H1 (cell line): ENCODE results near the gene AADAC.

Experiments used
- EP300 ChIP-seq, 2 experiments: IDR thresholded peaks; 1 replicate in 1 of 2; 2 replicates in 1 of 2; pipeline ENCODE4 v1.6.1; 2011 to 2012; ENCODE audit warnings: low read depth in 2 of 2, low read length in 2 of 2, mild to moderate bottlenecking in 2 of 2, borderline replicate concordance in 1 of 2, inconsistent platforms in 1 of 2, moderate library complexity in 1 of 2
- EZH2 ChIP-seq: fragments of 200-600 bp; sonication (generic); IDR thresholded peaks from 2 replicates; pipeline ENCODE4 v1.7.1; 2012; ENCODE audit warnings: low read depth, mild to moderate bottlenecking, moderate library complexity, low read length, inconsistent platforms; ENCODE audit not compliant: severe bottlenecking
- POLR2A ChIP-seq, 2 experiments: IDR thresholded peaks; 1 replicate in 1 of 2; 2 replicates in 1 of 2; pipeline ENCODE4 v1.6.1; 2011; ENCODE audit warnings: low read depth in 2 of 2, low read length in 2 of 2, mild to moderate bottlenecking in 2 of 2; ENCODE audit errors: control extremely low read depth in 1 of 2
- POLR2AphosphoS5 ChIP-seq: IDR thresholded peaks from 2 replicates; pipeline ENCODE4 v1.6.1; 2011; ENCODE audit warnings: low read depth, low read length
- RAD21 ChIP-seq, 2 experiments: IDR thresholded peaks in 1 of 2; conservative IDR thresholded peaks in 1 of 2; 2 replicates each; pipeline ENCODE4 v1.6.1; 2011; ENCODE audit warnings: low read depth in 2 of 2, low read length in 2 of 2, improper control_type of control experiment in 1 of 2, inconsistent platforms in 1 of 2, mild to moderate bottlenecking in 1 of 2, moderate library complexity in 1 of 2
- RFX5 ChIP-seq: IDR thresholded peaks from 2 replicates; pipeline ENCODE4 v1.6.1; 2011; ENCODE audit warnings: low read depth, low read length, improper control_type of control experiment, borderline replicate concordance
- SP1 ChIP-seq: IDR thresholded peaks from 2 replicates; pipeline ENCODE4 v1.6.1; 2011; ENCODE audit warnings: low read depth, low read length
- TAF1 ChIP-seq: IDR thresholded peaks from 2 replicates; pipeline ENCODE4 v1.6.1; 2011; ENCODE audit warnings: mild to moderate bottlenecking, low read depth, low read length
- TAF7 ChIP-seq: optimal IDR thresholded peaks from 2 replicates; pipeline ENCODE3; 2011; ENCODE audit warnings: low read depth, mild to moderate bottlenecking, inconsistent platforms, low read length, moderate library complexity, borderline replicate concordance
- TF ChIP-seq, protein P1 (sequence below), 3 experiments: IDR thresholded peaks; 1 replicate in 2 of 3; 2 replicates in 1 of 3; pipeline versions ENCODE4 v1.5.1 to v1.6.1; 2011; ENCODE audit warnings: low read length in 3 of 3, mild to moderate bottlenecking in 3 of 3, inconsistent platforms in 2 of 3, low read depth in 1 of 3, moderate library complexity in 1 of 3; ENCODE audit not compliant: insufficient read depth in 1 of 3; ENCODE audit errors: control extremely low read depth in 1 of 3
- TF ChIP-seq, protein P2 (sequence below): IDR thresholded peaks from 2 replicates; pipeline ENCODE4 v1.6.1; 2012; ENCODE audit warnings: inconsistent platforms

DNA sequence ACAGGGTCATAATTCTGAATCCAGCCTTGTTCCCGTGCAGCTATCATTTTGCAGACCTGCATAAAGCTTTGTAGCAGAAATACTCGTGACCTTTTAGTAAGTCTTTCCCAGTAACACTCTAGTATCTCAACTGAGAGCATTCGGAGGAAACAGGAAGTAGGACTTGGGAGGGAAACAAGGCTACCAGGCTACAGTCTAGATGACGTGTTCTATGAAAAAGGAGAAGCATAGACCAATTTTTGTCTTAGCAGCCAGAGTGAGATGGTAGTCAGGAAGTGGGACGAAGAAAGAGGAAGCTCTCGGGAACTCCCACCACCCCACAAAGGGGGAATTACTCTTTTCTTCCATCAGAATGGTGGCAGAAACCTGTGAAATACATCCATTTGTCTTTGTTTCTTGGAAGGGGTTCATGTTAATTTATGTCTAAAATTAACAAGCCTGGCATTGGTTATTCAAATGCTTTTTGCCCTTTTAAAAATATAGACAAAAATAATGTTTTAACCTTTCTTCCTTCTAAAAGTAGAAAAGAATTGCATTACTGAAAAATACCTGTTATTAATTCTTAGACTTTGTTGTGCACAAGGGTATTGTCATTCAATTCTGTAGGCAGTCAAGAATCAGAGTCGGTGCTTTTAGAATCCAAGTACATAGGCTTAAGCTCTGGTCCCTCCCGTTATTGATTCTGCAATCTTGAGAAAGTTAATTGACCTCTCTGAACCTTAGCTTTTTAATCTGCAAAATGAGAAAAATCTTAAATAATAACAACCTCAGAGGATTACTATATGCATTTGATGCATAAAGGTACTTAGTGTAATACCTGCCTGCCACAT is 57.9 kb downstream of the AADAC start:
- TF ChIP-seq RFX5 (no peak), TAF1 (no peak), POLR2AphosphoS5 (no peak), RAD21 (IDR thresholded peaks at IDR 0.05 in 1 of 2, conservative IDR thresholded peaks at IDR 0.05 in 1 of 2; ENCODE audit: low read depth in 2 of 2, low read length in 2 of 2) (no peak), TAF7 (no peak), SP1 (no peak), EP300 (IDR thresholded peaks at IDR 0.05; ENCODE audit: borderline replicate concordance in 1 of 2, low read depth in 2 of 2, low read length in 2 of 2) (no peak), POLR2A (IDR thresholded peaks at IDR 0.05; ENCODE audit: control extremely low read depth in 1 of 2, low read depth in 2 of 2, low read length in 2 of 2) (no peak), EZH2 (no peak)
- TF ChIP-seq, protein P1, sequence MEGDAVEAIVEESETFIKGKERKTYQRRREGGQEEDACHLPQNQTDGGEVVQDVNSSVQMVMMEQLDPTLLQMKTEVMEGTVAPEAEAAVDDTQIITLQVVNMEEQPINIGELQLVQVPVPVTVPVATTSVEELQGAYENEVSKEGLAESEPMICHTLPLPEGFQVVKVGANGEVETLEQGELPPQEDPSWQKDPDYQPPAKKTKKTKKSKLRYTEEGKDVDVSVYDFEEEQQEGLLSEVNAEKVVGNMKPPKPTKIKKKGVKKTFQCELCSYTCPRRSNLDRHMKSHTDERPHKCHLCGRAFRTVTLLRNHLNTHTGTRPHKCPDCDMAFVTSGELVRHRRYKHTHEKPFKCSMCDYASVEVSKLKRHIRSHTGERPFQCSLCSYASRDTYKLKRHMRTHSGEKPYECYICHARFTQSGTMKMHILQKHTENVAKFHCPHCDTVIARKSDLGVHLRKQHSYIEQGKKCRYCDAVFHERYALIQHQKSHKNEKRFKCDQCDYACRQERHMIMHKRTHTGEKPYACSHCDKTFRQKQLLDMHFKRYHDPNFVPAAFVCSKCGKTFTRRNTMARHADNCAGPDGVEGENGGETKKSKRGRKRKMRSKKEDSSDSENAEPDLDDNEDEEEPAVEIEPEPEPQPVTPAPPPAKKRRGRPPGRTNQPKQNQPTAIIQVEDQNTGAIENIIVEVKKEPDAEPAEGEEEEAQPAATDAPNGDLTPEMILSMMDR (IDR thresholded peaks at IDR 0.05; ENCODE audit: control extremely low read depth in 1 of 3, insufficient read depth in 1 of 3, low read depth in 1 of 3, low read length in 3 of 3) = no peak
- TF ChIP-seq, protein P2, sequence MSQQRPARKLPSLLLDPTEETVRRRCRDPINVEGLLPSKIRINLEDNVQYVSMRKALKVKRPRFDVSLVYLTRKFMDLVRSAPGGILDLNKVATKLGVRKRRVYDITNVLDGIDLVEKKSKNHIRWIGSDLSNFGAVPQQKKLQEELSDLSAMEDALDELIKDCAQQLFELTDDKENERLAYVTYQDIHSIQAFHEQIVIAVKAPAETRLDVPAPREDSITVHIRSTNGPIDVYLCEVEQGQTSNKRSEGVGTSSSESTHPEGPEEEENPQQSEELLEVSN = no peak
